Sigmoid colon (tissue), 7 donors: ENCODE measurements around the gene CDK15. TPM values are rescaled to one million over a fixed set of nuclear protein-coding genes. Genes with fewer than 3 reads are reported as not detected.

ENCODE experiments used
- DNase-seq: peaks from one replicate; pipeline ENCODE4 v3.0.0-alpha.2; 2019
- H3K27ac ChIP-seq, 4 donors: fragments of 200-600 bp; sonication (generic); one replicate each; pipeline ENCODE4 v1.5.1; 2016 to 2019; ENCODE audit warnings: mild to moderate bottlenecking in 1 of 4
- H3K27me3 ChIP-seq, 3 donors: fragments of 200-600 bp; sonication (generic); one replicate each; pipeline ENCODE4 v1.5.1; 2019; ENCODE audit warnings: mild to moderate bottlenecking in 1 of 3
- H3K36me3 ChIP-seq, 4 donors: fragments of 200-600 bp; sonication (generic); one replicate each; pipeline ENCODE4 v1.5.1; 2016 to 2019
- H3K4me1 ChIP-seq, 4 donors: fragments of 200-600 bp; sonication (generic); one replicate each; pipeline ENCODE4 v1.5.1; 2017 to 2019
- H3K4me3 ChIP-seq, 4 donors: fragments of 200-600 bp; sonication (generic); one replicate each; pipeline ENCODE4 v1.5.1; 2017 to 2019; ENCODE audit warnings: mild to moderate bottlenecking in 2 of 4, moderate library complexity in 1 of 4
- H3K9me3 ChIP-seq, 4 donors: fragments of 200-600 bp in 3 of 4; sonication (generic) in 3 of 4; one replicate each; pipeline versions ENCODE4 v1.5.1 to v1.6.1; 2013 to 2019
- EP300 ChIP-seq, 4 donors: sonication (generic); formaldehyde crosslinking; IDR thresholded peaks; one replicate each; pipeline ENCODE4 v1.6.1; 2017; ENCODE audit warnings: antibody characterized with exemption in 4 of 4
- POLR2A ChIP-seq, 2 donors: fragments of 450-650 bp; IDR thresholded peaks; one replicate each; pipeline ENCODE4 v1.6.1; 2016; ENCODE audit warnings: antibody characterized with exemption in 2 of 2, mild to moderate bottlenecking in 2 of 2, moderate library complexity in 2 of 2
- POLR2AphosphoS5 ChIP-seq, 4 donors: sonication (generic); formaldehyde crosslinking; IDR thresholded peaks; one replicate each; pipeline ENCODE4 v1.6.1; 2017; ENCODE audit warnings: antibody characterized with exemption in 4 of 4
- WGBS, 2 donors: extraction: QIAGEN DNeasy Blood & Tissue Kit; methylation state at CpG; one replicate each; pipeline ENCODE4 v1.1.7; 2013; 5-methylcytosine and 5-hydroxymethylcytosine counted together
- intact Hi-C: fragments of 100-400 bp; cut with DNase I; formaldehyde crosslinking; loops from one replicate; pipeline ENCODE4 v1.15.1; 2023
- polyA plus RNA-seq, 3 donors: library from polyadenylated mRNA; stranded (reverse); fragments of 200-250 nt; gene quantifications; one replicate each; pipeline ENCODE4 v1.2.3, GENCODE V29; 2013
- total RNA-seq, 4 donors: library from RNA; depleted of rRNA; stranded (reverse); fragments of >200 nt; gene quantifications; one replicate each; pipeline ENCODE4 v1.1.0, GENCODE V29; 2016
- TF ChIP-seq, protein P1 (sequence below), 4 experiments: fragments of 450-650 bp in 3 of 4; fragments of 200-600 bp in 1 of 4; IDR thresholded peaks; one replicate each; pipeline ENCODE4 v1.5.1; 2016 to 2019; ENCODE audit warnings: antibody characterized with exemption in 4 of 4, mild to moderate bottlenecking in 3 of 4, moderate library complexity in 2 of 4
- donor health status: healthy with polysubstance abuse.
- donor health status: Bipolar disorder and iron deficiency.
- donor health status: healthy.

Gene CDK15
- total and polyA plus RNA-seq, 7 donors, result 0.12 to 0.81 (median 0.55) TPM; not detected in 1

DNA sequence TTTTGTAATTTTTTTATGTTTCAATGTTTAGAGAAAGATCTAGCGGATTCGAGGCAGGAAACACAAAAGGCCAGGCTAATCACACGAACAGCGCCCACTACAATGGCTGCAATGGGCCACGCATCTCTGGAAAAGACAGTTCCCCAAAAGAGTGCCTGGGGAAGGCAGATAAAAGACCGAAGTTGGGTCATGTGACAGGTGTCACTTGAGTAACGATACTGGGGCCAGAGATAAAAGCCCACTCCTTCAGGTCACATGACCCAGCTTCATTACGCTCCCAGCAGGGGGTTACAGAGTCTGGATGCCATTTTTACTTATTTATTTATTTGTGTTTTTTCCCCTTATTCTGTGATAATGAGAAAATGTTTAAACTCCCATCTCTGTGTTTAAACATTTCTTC lies 95.4 kb downstream of the CDK15 start:
- TF ChIP-seq POLR2AphosphoS5 (IDR thresholded peaks at IDR 0.05), result no peak
- TF ChIP-seq EP300 (IDR thresholded peaks at IDR 0.05), result no peak
- TF ChIP-seq, protein P1, sequence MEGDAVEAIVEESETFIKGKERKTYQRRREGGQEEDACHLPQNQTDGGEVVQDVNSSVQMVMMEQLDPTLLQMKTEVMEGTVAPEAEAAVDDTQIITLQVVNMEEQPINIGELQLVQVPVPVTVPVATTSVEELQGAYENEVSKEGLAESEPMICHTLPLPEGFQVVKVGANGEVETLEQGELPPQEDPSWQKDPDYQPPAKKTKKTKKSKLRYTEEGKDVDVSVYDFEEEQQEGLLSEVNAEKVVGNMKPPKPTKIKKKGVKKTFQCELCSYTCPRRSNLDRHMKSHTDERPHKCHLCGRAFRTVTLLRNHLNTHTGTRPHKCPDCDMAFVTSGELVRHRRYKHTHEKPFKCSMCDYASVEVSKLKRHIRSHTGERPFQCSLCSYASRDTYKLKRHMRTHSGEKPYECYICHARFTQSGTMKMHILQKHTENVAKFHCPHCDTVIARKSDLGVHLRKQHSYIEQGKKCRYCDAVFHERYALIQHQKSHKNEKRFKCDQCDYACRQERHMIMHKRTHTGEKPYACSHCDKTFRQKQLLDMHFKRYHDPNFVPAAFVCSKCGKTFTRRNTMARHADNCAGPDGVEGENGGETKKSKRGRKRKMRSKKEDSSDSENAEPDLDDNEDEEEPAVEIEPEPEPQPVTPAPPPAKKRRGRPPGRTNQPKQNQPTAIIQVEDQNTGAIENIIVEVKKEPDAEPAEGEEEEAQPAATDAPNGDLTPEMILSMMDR (IDR thresholded peaks at IDR 0.05), result no peak
- TF ChIP-seq POLR2A (IDR thresholded peaks at IDR 0.05), result no peak
- no peak overlapping the region for H3K27ac ChIP-seq
- H3K9me3 ChIP-seq, result no peaks in the 10 kb centered on the region
- WGBS, 2 donors, result 57 to 86% methylated on average over 8 of the region's 8 CpGs
- H3K4me1 ChIP-seq, result no peaks in the 10 kb centered on the region
- H3K36me3 ChIP-seq, result no peaks in the 10 kb centered on the region
- H3K4me3 ChIP-seq, result no peak overlapping the region
- DNase-seq, result no peak
- no peaks in the 10 kb centered on the region for H3K27me3 ChIP-seq
- intact Hi-C loops, result no loop called here

DNA sequence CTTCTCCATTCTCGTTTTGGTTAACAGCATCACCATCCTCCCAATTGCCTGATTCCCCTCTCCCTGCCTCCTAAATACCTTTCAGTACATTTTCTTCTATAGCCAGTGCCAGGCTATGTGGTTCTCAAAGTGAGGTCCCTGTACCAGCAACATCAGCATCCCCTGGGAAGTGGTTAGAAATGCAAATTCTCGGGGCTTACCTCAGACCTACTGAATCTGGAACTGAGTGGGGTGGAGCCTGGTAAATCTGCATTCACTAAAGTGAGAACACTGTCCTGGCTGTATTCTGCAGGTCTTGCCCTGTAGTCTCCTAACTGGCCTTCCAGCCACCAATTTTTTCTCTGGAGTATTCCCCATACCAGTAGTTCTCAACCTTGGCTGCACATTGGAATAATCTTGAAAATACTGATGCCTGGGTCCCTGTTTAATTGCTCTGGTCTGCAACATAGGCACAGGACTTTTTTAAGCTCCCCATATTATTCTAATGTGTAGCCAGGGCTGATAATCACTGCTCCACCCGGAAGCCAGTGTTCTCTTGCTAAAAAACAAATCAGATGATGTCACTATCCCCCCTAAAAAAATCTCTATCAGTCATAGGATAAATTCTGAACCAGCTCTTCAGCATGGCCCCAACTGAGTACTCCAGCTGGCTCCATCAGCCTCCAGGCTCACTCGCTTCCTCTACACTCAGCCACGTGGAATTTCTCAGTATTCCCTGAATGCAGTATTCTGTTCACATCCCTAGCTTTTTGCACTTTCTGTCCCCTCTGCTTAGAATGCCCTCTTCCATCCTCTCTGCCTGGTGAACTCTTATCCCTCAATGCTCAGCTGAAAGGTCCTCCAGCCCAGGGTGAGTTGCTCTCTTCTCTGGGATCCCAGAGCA lies 98.4 kb downstream of the CDK15 start:
- 65 to 77% methylated on average over 5 of the region's 5 CpGs for WGBS, 2 donors
- intact Hi-C loops, result no loop called here

DNA sequence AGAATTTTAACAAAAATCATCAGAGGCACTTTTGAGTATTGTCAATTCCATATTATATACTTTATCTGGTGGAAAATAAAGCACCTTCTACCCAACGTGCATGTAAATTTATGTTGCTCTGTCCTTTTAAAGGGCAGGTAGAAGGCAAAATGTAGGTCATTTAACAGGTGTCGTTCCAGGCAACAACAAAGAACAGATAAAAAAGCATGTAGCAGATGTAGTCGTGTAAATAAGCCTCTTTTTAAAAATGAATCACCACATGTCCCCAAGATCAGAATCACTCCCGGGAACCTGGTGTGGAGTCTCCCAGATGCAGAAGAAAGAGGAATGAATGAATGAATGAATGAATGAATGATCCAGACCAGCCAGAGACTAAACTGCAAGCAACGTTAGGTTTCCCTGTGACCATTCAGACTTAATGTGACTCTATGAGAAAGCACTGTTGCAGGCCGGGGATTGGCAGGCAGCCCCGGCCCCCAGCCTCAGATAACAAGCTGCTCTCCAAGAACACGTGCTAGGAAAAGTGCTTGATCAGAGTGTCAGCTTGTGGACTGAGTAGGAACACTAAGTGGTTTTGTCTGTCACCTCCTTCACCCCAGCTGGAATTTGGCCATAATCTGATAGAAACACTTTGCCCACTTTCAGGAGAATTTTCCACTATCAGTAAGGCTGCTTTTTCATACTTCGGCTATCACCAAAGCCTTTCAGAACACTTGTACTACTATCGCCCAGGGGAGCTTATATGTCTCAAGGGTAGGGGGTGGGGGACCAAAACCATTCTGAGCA lies 100.6 kb downstream of the CDK15 start:
- Histone ChIP-seq H3K27me3 (no peaks in the 10 kb centered on the region), H3K4me1 (peaks cover 0 to 13% (median 11%) of the 10 kb centered on the region in 4 donors), H3K4me3 (no peak overlapping the region), H3K36me3 (no peaks in the 10 kb centered on the region), H3K27ac (no peak overlapping the region), H3K9me3 (no peaks in the 10 kb centered on the region)
- 79 to 80% methylated on average over 10 of the region's 10 CpGs for WGBS, 2 donors
- DNase-seq, result no peak
- intact Hi-C loops, result no loop called here
- no peak for TF ChIP-seq POLR2A (IDR thresholded peaks at IDR 0.05)
- no peak for TF ChIP-seq EP300 (IDR thresholded peaks at IDR 0.05)
- TF ChIP-seq, protein P1 (IDR thresholded peaks at IDR 0.05), result no peak
- no peak for TF ChIP-seq POLR2AphosphoS5 (IDR thresholded peaks at IDR 0.05)

More for the DNA sequence above, 98.4 kb downstream of the CDK15 start:
- TF ChIP-seq EP300 (IDR thresholded peaks at IDR 0.05), result no peak
- TF ChIP-seq, protein P1 (IDR thresholded peaks at IDR 0.05), result no peak
- TF ChIP-seq POLR2AphosphoS5 (IDR thresholded peaks at IDR 0.05), result no peak
- H3K9me3 ChIP-seq, result no peaks in the 10 kb centered on the region
- H3K36me3 ChIP-seq, result no peaks in the 10 kb centered on the region
- H3K4me1 ChIP-seq, result peaks cover 0 to 11% (median 7%) of the 10 kb centered on the region in 4 donors
- no peak for DNase-seq
- H3K27me3 ChIP-seq, result no peaks in the 10 kb centered on the region
- H3K27ac ChIP-seq, result no peak overlapping the region
- no peak overlapping the region for H3K4me3 ChIP-seq

DNA sequence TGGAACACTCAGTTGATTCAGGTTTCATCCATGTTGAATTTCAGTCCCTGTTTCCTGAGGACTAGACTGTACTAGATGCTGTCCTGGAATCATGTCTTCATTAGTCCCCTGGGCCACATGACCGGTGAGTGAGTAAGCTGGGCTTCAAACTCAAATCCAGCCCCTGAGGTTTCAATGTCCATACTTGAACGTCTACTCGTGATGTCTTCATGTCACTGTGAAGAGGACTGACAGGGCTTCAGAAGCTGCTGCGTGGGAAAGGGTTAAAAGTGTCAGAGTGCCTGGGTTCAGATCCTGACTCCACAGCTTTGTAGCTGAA lies 101.2 kb downstream of the CDK15 start:
- Histone ChIP-seq H3K4me3 (no peak overlapping the region), H3K36me3 (no peaks in the 10 kb centered on the region), H3K27me3 (no peaks in the 10 kb centered on the region), H3K9me3 (no peaks in the 10 kb centered on the region), H3K4me1 (peaks cover 0 to 13% (median 11%) of the 10 kb centered on the region in 4 donors), H3K27ac (no peak overlapping the region)
- no peak for TF ChIP-seq POLR2A (IDR thresholded peaks at IDR 0.05)
- no peak for TF ChIP-seq POLR2AphosphoS5 (IDR thresholded peaks at IDR 0.05)
- no peak for TF ChIP-seq EP300 (IDR thresholded peaks at IDR 0.05)
- TF ChIP-seq, protein P1 (IDR thresholded peaks at IDR 0.05), result no peak
- intact Hi-C loops, result no loop called here
- 93 to 94% methylated on average over 4 of the region's 4 CpGs for WGBS, 2 donors
- DNase-seq, result no peak
